GM12878 (cell line): ENCODE data around the gene ZIC5.

Experiments
- EP300 ChIP-seq, 2 experiments: fragments of 150-350 bp in 1 of 2; IDR thresholded peaks; 2 replicates each; pipeline ENCODE4 v1.6.1; 2011 to 2012; ENCODE audit warnings: low read depth in 2 of 2, low read length in 2 of 2, borderline replicate concordance in 1 of 2, improper control_type of control experiment in 1 of 2, inconsistent platforms in 1 of 2; ENCODE audit not compliant: control insufficient read depth in 1 of 2
- ESRRA ChIP-seq: IDR thresholded peaks from 2 replicates; pipeline ENCODE4 v1.6.1; 2012; ENCODE audit warnings: mild to moderate bottlenecking, low read length, improper control_type of control experiment
- GABPA ChIP-seq: IDR thresholded peaks from 2 replicates; pipeline ENCODE4 v1.6.1; 2014; ENCODE audit warnings: antibody characterized with exemption, low read depth, mild to moderate bottlenecking, inconsistent platforms
- RB1 ChIP-seq: fragments of 450-650 bp; formaldehyde crosslinking; IDR thresholded peaks from 2 replicates; pipeline ENCODE4 v1.6.1; 2017; ENCODE audit warnings: mild to moderate bottlenecking, borderline replicate concordance
- RCOR1 ChIP-seq: conservative IDR thresholded peaks from 2 replicates; pipeline ENCODE4 v1.6.1; 2012; ENCODE audit warnings: low read depth, low read length, improper control_type of control experiment
- TF ChIP-seq, protein P1 (sequence below): fragments of 450-650 bp; IDR thresholded peaks from 2 replicates; pipeline ENCODE4 v1.6.1; 2016; ENCODE audit warnings: mild to moderate bottlenecking, moderate library complexity, borderline replicate concordance
- TF ChIP-seq, protein P2 (sequence below), 3 experiments: IDR thresholded peaks in 2 of 3; conservative IDR thresholded peaks in 1 of 3; 2 replicates each; pipeline ENCODE4 v1.5.1; 2011; ENCODE audit warnings: low read depth in 3 of 3, low read length in 3 of 3, mild to moderate bottlenecking in 3 of 3, control low read depth in 2 of 3, moderate library complexity in 2 of 3, inconsistent platforms in 1 of 3, mixed read lengths in 1 of 3; ENCODE audit not compliant: control insufficient read depth in 2 of 3, insufficient read depth in 1 of 3; ENCODE audit errors: extremely low read depth in 1 of 3

DNA sequence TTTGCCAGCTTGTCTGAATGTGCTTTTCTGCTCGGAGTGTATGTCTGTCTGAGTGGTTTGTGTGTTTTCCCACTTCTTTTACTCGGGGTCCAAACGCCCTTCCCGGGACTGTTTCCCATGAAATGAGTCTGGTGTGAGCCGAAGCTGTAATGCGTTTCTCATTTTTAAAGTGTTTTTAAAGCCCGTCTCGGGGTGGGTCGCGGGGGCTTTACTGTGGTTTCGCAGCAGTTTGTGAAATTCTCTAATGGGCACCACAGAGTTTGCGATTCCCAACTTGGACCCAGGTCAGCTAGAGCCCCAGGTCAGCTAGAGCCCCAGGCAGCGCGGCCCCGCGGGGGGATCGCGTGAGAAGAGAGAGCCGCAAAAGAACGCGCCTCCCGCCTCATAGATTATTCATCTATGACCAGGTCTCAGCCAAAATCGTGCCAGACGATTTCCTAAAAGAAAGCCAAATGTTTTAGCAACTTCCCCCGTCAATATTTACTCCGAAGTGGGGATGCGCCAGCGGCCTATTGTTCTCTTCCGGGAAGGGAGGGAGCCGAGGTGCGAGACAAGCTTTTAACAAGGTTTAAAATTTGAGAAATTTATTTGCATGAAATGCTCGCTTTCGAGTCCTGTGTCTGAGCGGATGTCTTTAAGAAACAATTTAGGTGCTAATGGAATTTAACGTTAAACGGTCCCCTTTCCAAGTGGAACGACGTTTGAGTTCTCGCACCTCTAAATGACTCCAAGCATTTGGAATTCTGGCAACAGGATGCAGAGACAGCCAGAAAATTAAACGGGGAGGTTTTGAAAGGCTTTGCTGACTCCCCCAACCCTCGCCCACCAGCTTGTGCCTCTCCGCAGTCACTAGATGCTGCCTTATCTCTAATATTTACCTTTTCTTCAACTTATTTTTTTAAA lies 12.2 kb upstream of the ZIC5 start:
- TF ChIP-seq ESRRA (no peak), GABPA (no peak), RB1 (no peak), RCOR1 (no peak), EP300 (IDR thresholded peaks at IDR 0.05; ENCODE audit: borderline replicate concordance in 1 of 2, control insufficient read depth in 1 of 2, low read depth in 2 of 2, low read length in 2 of 2) (no peak)
- TF ChIP-seq, protein P1, sequence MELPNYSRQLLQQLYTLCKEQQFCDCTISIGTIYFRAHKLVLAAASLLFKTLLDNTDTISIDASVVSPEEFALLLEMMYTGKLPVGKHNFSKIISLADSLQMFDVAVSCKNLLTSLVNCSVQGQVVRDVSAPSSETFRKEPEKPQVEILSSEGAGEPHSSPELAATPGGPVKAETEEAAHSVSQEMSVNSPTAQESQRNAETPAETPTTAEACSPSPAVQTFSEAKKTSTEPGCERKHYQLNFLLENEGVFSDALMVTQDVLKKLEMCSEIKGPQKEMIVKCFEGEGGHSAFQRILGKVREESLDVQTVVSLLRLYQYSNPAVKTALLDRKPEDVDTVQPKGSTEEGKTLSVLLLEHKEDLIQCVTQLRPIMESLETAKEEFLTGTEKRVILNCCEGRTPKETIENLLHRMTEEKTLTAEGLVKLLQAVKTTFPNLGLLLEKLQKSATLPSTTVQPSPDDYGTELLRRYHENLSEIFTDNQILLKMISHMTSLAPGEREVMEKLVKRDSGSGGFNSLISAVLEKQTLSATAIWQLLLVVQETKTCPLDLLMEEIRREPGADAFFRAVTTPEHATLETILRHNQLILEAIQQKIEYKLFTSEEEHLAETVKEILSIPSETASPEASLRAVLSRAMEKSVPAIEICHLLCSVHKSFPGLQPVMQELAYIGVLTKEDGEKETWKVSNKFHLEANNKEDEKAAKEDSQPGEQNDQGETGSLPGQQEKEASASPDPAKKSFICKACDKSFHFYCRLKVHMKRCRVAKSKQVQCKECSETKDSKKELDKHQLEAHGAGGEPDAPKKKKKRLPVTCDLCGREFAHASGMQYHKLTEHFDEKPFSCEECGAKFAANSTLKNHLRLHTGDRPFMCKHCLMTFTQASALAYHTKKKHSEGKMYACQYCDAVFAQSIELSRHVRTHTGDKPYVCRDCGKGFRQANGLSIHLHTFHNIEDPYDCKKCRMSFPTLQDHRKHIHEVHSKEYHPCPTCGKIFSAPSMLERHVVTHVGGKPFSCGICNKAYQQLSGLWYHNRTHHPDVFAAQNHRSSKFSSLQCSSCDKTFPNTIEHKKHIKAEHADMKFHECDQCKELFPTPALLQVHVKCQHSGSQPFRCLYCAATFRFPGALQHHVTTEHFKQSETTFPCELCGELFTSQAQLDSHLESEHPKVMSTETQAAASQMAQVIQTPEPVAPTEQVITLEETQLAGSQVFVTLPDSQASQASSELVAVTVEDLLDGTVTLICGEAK = no peak
- TF ChIP-seq, protein P2, sequence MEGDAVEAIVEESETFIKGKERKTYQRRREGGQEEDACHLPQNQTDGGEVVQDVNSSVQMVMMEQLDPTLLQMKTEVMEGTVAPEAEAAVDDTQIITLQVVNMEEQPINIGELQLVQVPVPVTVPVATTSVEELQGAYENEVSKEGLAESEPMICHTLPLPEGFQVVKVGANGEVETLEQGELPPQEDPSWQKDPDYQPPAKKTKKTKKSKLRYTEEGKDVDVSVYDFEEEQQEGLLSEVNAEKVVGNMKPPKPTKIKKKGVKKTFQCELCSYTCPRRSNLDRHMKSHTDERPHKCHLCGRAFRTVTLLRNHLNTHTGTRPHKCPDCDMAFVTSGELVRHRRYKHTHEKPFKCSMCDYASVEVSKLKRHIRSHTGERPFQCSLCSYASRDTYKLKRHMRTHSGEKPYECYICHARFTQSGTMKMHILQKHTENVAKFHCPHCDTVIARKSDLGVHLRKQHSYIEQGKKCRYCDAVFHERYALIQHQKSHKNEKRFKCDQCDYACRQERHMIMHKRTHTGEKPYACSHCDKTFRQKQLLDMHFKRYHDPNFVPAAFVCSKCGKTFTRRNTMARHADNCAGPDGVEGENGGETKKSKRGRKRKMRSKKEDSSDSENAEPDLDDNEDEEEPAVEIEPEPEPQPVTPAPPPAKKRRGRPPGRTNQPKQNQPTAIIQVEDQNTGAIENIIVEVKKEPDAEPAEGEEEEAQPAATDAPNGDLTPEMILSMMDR (IDR thresholded peaks at IDR 0.05 in 2 of 3, conservative IDR thresholded peaks at IDR 0.05 in 1 of 3; ENCODE audit: control insufficient read depth in 2 of 3, extremely low read depth in 1 of 3, insufficient read depth in 1 of 3, low read depth in 3 of 3, low read length in 3 of 3) = no peak
